ENCODE results near the gene HDAC5.

DNA sequence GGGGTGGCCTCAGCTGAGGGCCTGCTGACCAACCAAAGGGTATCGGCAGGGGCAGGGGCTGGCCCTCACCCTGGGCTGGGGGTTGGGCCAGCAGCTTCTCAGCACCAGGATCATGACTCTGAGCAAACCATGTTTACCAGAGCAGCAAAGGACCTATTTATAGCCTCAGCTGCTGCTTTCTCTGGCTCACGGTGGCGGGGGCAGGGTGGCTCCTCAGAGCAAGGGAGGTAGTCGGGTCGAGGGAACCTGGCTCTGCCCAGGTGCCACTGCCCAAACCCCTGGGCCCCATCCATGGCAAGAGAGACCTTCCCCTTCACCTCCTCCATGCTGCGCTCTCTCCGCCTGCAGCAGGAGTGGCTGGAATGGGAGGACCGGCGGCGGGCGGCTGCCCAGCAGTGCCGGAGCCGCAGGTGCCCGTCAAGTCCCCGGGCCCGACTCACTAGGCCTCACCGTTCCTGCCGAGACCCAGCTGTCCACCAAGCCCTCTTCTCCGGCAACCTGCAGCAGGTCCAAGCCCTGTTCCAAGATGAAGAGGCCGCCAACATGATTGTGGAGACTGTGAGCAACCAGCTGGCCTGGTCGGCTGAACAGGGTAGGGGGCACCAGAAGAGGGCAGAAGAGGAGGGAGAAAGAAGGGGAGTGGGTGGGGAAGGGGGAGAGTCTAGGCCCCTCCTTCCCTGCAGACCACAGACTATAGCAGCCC is 47.2 kb upstream of the HDAC5 start, which contains the start of gene ASB16:
- TF ChIP-seq, protein P1, sequence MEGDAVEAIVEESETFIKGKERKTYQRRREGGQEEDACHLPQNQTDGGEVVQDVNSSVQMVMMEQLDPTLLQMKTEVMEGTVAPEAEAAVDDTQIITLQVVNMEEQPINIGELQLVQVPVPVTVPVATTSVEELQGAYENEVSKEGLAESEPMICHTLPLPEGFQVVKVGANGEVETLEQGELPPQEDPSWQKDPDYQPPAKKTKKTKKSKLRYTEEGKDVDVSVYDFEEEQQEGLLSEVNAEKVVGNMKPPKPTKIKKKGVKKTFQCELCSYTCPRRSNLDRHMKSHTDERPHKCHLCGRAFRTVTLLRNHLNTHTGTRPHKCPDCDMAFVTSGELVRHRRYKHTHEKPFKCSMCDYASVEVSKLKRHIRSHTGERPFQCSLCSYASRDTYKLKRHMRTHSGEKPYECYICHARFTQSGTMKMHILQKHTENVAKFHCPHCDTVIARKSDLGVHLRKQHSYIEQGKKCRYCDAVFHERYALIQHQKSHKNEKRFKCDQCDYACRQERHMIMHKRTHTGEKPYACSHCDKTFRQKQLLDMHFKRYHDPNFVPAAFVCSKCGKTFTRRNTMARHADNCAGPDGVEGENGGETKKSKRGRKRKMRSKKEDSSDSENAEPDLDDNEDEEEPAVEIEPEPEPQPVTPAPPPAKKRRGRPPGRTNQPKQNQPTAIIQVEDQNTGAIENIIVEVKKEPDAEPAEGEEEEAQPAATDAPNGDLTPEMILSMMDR (IDR thresholded peaks at IDR 0.05): peak in 1 of 4 experiments; percentile 21
- TF ChIP-seq POLR2AphosphoS5 (IDR thresholded peaks at IDR 0.05) (no peak), POLR2A (IDR thresholded peaks at IDR 0.05) (peak in 1 of 2 donors; percentile 20), EP300 (IDR thresholded peaks at IDR 0.05) (no peak)
